K562 (cell line): ENCODE data around the gene CCR2. TPM values are rescaled to one million over a fixed set of nuclear protein-coding genes. Genes with fewer than 3 reads are reported as not detected.

Source experiments
- CBFA2T2 ChIP-seq: fragments of 450-650 bp; conservative IDR thresholded peaks from 2 replicates; pipeline ENCODE4 v1.6.1; 2017; ENCODE audit warnings: mild to moderate bottlenecking
- CBX3 ChIP-seq, 2 experiments: IDR thresholded peaks; 1 replicate in 1 of 2; 2 replicates in 1 of 2; pipeline ENCODE4 v1.6.1; 2012; ENCODE audit warnings: inconsistent platforms in 2 of 2, low read length in 2 of 2, borderline replicate concordance in 1 of 2, control low read depth in 1 of 2
- FOSL1 ChIP-seq: fragments of 200-800 bp; sonication (Bioruptor generic); conservative IDR thresholded peaks from 2 replicates; pipeline ENCODE4 v1.6.1; 2016; ENCODE audit warnings: missing genetic modification characterization, missing compliant biosample characterization
- FOXJ2 ChIP-seq: fragments of 200-800 bp; sonication (Bioruptor generic); IDR thresholded peaks from 2 replicates; pipeline ENCODE4 v1.6.1; 2016; ENCODE audit warnings: missing genetic modification characterization, missing compliant biosample characterization
- HCFC1 ChIP-seq: IDR thresholded peaks from 2 replicates; pipeline ENCODE4 v1.6.1; 2012; ENCODE audit warnings: low read depth, low read length, improper control_type of control experiment
- MAZ ChIP-seq, 2 experiments: fragments of 450-650 bp in 1 of 2; sonication (generic) in 1 of 2; formaldehyde crosslinking; IDR thresholded peaks in 1 of 2; conservative IDR thresholded peaks in 1 of 2; 2 replicates each; pipeline versions ENCODE4 v1.4.0 to v1.5.0; 2020; ENCODE audit warnings: mild to moderate bottlenecking in 1 of 2, missing genetic modification reagents in 1 of 2
- NFIX ChIP-seq: fragments of 250-450 bp; sonication (Bioruptor Pico); IDR thresholded peaks from 2 replicates; pipeline ENCODE4 v1.4.0; 2020; ENCODE audit warnings: low read depth, mild to moderate bottlenecking, moderate library complexity
- NR3C1 ChIP-seq: sonication (generic); formaldehyde crosslinking; IDR thresholded peaks from 2 replicates; pipeline ENCODE4 v1.8.1; 2022; ENCODE audit warnings: missing genetic modification reagents
- SMARCB1 ChIP-seq: IDR thresholded peaks from 2 replicates; pipeline ENCODE4 v1.6.1; 2011; ENCODE audit warnings: improper control_type of control experiment, low read depth; ENCODE audit not compliant: insufficient read length
- SUPT5H ChIP-seq: fragments of 450-650 bp; IDR thresholded peaks from 2 replicates; pipeline ENCODE4 v1.6.1; 2016
- polyA plus RNA-seq, 8 experiments: library from polyadenylated mRNA; depleted of rRNA in 4 of 8; stranded (reverse) in 5 of 8; unstranded in 3 of 8; fragments of >200 nt; fragmentation: Nextera tagmentation in 2 of 8; fragmentation: Illumina TruSeq in 1 of 8; extraction: Ambion mirVana in 2 of 8; extraction: Trizol in 1 of 8; gene quantifications; 2 replicates each; pipeline versions ENCODE4 v1.2.1 to v1.2.3, GENCODE V29; 2011 to 2014; ENCODE audit warnings: inconsistent platforms in 1 of 8, missing spikeins in 1 of 8
- total RNA-seq, 7 experiments: library from RNA; depleted of rRNA in 6 of 7; stranded (reverse); fragments of >200 nt in 6 of 7; fragmentation: Illumina TruSeq in 2 of 7; extraction: Trizol in 2 of 7; gene quantifications; 2 replicates each; pipeline versions ENCODE4 v1.2.1 to v1.2.3, GENCODE V29; 2011 to 2021; ENCODE audit warnings: low replicate concordance in 1 of 7
- TF ChIP-seq, protein P1 (sequence below): fragments of 200-600 bp; sonication (generic); IDR thresholded peaks from one replicate; pipeline ENCODE4 v1.6.1; 2012; ENCODE audit warnings: mild to moderate bottlenecking, low read depth, low read length, inconsistent platforms
- TF ChIP-seq, protein P2 (sequence below): fragments of 200-800 bp; sonication (Bioruptor generic); IDR thresholded peaks from 2 replicates; pipeline ENCODE4 v1.6.1; 2016; ENCODE audit warnings: missing genetic modification characterization, missing compliant biosample characterization

The CCR2 gene
- total and polyA plus RNA-seq, 9 of the 15 experiments (the other 6 are each of a cell fraction or from before 2014, with no cell fraction given), result not detected

GRCh38 chr3:46354984-46355383 is 1.1 kb downstream of the CCR2 start (continued):
- TF ChIP-seq, protein P1, sequence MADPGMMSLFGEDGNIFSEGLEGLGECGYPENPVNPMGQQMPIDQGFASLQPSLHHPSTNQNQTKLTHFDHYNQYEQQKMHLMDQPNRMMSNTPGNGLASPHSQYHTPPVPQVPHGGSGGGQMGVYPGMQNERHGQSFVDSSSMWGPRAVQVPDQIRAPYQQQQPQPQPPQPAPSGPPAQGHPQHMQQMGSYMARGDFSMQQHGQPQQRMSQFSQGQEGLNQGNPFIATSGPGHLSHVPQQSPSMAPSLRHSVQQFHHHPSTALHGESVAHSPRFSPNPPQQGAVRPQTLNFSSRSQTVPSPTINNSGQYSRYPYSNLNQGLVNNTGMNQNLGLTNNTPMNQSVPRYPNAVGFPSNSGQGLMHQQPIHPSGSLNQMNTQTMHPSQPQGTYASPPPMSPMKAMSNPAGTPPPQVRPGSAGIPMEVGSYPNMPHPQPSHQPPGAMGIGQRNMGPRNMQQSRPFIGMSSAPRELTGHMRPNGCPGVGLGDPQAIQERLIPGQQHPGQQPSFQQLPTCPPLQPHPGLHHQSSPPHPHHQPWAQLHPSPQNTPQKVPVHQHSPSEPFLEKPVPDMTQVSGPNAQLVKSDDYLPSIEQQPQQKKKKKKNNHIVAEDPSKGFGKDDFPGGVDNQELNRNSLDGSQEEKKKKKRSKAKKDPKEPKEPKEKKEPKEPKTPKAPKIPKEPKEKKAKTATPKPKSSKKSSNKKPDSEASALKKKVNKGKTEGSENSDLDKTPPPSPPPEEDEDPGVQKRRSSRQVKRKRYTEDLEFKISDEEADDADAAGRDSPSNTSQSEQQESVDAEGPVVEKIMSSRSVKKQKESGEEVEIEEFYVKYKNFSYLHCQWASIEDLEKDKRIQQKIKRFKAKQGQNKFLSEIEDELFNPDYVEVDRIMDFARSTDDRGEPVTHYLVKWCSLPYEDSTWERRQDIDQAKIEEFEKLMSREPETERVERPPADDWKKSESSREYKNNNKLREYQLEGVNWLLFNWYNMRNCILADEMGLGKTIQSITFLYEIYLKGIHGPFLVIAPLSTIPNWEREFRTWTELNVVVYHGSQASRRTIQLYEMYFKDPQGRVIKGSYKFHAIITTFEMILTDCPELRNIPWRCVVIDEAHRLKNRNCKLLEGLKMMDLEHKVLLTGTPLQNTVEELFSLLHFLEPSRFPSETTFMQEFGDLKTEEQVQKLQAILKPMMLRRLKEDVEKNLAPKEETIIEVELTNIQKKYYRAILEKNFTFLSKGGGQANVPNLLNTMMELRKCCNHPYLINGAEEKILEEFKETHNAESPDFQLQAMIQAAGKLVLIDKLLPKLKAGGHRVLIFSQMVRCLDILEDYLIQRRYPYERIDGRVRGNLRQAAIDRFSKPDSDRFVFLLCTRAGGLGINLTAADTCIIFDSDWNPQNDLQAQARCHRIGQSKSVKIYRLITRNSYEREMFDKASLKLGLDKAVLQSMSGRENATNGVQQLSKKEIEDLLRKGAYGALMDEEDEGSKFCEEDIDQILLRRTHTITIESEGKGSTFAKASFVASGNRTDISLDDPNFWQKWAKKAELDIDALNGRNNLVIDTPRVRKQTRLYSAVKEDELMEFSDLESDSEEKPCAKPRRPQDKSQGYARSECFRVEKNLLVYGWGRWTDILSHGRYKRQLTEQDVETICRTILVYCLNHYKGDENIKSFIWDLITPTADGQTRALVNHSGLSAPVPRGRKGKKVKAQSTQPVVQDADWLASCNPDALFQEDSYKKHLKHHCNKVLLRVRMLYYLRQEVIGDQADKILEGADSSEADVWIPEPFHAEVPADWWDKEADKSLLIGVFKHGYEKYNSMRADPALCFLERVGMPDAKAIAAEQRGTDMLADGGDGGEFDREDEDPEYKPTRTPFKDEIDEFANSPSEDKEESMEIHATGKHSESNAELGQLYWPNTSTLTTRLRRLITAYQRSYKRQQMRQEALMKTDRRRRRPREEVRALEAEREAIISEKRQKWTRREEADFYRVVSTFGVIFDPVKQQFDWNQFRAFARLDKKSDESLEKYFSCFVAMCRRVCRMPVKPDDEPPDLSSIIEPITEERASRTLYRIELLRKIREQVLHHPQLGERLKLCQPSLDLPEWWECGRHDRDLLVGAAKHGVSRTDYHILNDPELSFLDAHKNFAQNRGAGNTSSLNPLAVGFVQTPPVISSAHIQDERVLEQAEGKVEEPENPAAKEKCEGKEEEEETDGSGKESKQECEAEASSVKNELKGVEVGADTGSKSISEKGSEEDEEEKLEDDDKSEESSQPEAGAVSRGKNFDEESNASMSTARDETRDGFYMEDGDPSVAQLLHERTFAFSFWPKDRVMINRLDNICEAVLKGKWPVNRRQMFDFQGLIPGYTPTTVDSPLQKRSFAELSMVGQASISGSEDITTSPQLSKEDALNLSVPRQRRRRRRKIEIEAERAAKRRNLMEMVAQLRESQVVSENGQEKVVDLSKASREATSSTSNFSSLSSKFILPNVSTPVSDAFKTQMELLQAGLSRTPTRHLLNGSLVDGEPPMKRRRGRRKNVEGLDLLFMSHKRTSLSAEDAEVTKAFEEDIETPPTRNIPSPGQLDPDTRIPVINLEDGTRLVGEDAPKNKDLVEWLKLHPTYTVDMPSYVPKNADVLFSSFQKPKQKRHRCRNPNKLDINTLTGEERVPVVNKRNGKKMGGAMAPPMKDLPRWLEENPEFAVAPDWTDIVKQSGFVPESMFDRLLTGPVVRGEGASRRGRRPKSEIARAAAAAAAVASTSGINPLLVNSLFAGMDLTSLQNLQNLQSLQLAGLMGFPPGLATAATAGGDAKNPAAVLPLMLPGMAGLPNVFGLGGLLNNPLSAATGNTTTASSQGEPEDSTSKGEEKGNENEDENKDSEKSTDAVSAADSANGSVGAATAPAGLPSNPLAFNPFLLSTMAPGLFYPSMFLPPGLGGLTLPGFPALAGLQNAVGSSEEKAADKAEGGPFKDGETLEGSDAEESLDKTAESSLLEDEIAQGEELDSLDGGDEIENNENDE, result no peak
- TF ChIP-seq NR3C1 (CRISPR knock-in tag), result no peak
- no peak for TF ChIP-seq MAZ (CRISPR knock-in tag; conservative IDR thresholded peaks at IDR 0.05 in 1 of 2, IDR thresholded peaks at IDR 0.05 in 1 of 2)
- TF ChIP-seq CBX3 (IDR thresholded peaks at IDR 0.05; ENCODE audit: borderline replicate concordance in 1 of 2, low read length in 2 of 2), result no peak
- TF ChIP-seq, protein P2, sequence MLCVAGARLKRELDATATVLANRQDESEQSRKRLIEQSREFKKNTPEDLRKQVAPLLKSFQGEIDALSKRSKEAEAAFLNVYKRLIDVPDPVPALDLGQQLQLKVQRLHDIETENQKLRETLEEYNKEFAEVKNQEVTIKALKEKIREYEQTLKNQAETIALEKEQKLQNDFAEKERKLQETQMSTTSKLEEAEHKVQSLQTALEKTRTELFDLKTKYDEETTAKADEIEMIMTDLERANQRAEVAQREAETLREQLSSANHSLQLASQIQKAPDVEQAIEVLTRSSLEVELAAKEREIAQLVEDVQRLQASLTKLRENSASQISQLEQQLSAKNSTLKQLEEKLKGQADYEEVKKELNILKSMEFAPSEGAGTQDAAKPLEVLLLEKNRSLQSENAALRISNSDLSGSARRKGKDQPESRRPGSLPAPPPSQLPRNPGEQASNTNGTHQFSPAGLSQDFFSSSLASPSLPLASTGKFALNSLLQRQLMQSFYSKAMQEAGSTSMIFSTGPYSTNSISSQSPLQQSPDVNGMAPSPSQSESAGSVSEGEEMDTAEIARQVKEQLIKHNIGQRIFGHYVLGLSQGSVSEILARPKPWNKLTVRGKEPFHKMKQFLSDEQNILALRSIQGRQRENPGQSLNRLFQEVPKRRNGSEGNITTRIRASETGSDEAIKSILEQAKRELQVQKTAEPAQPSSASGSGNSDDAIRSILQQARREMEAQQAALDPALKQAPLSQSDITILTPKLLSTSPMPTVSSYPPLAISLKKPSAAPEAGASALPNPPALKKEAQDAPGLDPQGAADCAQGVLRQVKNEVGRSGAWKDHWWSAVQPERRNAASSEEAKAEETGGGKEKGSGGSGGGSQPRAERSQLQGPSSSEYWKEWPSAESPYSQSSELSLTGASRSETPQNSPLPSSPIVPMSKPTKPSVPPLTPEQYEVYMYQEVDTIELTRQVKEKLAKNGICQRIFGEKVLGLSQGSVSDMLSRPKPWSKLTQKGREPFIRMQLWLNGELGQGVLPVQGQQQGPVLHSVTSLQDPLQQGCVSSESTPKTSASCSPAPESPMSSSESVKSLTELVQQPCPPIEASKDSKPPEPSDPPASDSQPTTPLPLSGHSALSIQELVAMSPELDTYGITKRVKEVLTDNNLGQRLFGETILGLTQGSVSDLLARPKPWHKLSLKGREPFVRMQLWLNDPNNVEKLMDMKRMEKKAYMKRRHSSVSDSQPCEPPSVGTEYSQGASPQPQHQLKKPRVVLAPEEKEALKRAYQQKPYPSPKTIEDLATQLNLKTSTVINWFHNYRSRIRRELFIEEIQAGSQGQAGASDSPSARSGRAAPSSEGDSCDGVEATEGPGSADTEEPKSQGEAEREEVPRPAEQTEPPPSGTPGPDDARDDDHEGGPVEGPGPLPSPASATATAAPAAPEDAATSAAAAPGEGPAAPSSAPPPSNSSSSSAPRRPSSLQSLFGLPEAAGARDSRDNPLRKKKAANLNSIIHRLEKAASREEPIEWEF (CRISPR knock-in tag), result no peak
- 0 out of 2 replicates have a peak, but pooled peaks have one; percentile 10 for TF ChIP-seq CBFA2T2
- no peak for TF ChIP-seq FOSL1
- no peak for TF ChIP-seq HCFC1
- TF ChIP-seq SMARCB1, result no peak
- 0 out of 2 replicates have a peak, but pooled peaks have one; percentile 44 for TF ChIP-seq FOXJ2 (tag)
- no peak for TF ChIP-seq SUPT5H
- no peak for TF ChIP-seq NFIX (CRISPR knock-in tag)
